Measurements from ENCODE around the gene PLAC9.

GRCh38 chr10:80122746-80123145 lies 9.8 kb upstream of the PLAC9 start:
- TF ChIP-seq CTCF (IDR thresholded peaks at IDR 0.05; ENCODE audit: insufficient read depth, low read length, poor library complexity, severe bottlenecking): no peak
- TF ChIP-seq EZH2phosphoT487 (conservative IDR thresholded peaks at IDR 0.05; ENCODE audit: low read length): no peak

Measured in SU-DHL-6 (cell line).